Fibroblast of skin of right quadriceps (primary cell): Measurements from ENCODE around the gene SMURF2.
"Not testable (repeated sequence)": the region's sequence is repeated elsewhere in the genome, so short reads cannot be mapped to it uniquely, and the experiment has no call there.

Experiments
- DNase-seq: peaks from one replicate; pipeline ENCODE4 v3.0.0-alpha.2; 2013

SMURF2 gene

GRCh38 chr17:64630309-64631223 is 31.5 kb downstream of the SMURF2 start:
- DNase-seq: no peak

- DNase-seq: no peak
These were observed 33.5 kb downstream of the SMURF2 start for GRCh38 chr17:64628641-64629040.

- DNase-seq: no peak
These were observed 34.3 kb downstream of the SMURF2 start for GRCh38 chr17:64627797-64628196.

- DNase-seq: no peak
These were observed 35.3 kb downstream of the SMURF2 start for GRCh38 chr17:64626827-64627226.

- DNase-seq: no peak
These were observed 36.6 kb downstream of the SMURF2 start for GRCh38 chr17:64625541-64625940.

- DNase-seq: peak; percentile 84
These were observed 39.0 kb downstream of the SMURF2 start for GRCh38 chr17:64622931-64623654.

- no peak for DNase-seq
These were observed 40.3 kb downstream of the SMURF2 start for GRCh38 chr17:64621772-64622171.

- DNase-seq: no peak
These were observed 43.3 kb downstream of the SMURF2 start for GRCh38 chr17:64618848-64619247.

- DNase-seq: no peak
These were observed 44.9 kb downstream of the SMURF2 start for GRCh38 chr17:64617125-64617780.

- DNase-seq: peak; percentile 82
These were observed 47.0 kb downstream of the SMURF2 start for GRCh38 chr17:64615028-64615677.

GRCh38 chr17:64614266-64615027 is 47.7 kb downstream of the SMURF2 start:
- no peak for DNase-seq

GRCh38 chr17:64611369-64611768 is 50.7 kb downstream of the SMURF2 start:
- DNase-seq: no peak

- not testable (repeated sequence) for DNase-seq
These were observed 51.9 kb downstream of the SMURF2 start for GRCh38 chr17:64610244-64610643.

- DNase-seq: peak; percentile 35
These were observed 53.5 kb downstream of the SMURF2 start for GRCh38 chr17:64608571-64608981.

- no peak for DNase-seq
These were observed 54.1 kb downstream of the SMURF2 start for GRCh38 chr17:64607862-64608565.

- not testable (repeated sequence) for DNase-seq
These were observed 57.6 kb downstream of the SMURF2 start for GRCh38 chr17:64604532-64604931.

- no peak for DNase-seq
These were observed 58.1 kb downstream of the SMURF2 start for GRCh38 chr17:64603987-64604386.

GRCh38 chr17:64599827-64600226 is 62.3 kb downstream of the SMURF2 start:
- DNase-seq: no peak

GRCh38 chr17:64599187-64599676 is 62.9 kb downstream of the SMURF2 start:
- DNase-seq: no peak

- DNase-seq: no peak
These were observed 63.4 kb downstream of the SMURF2 start for GRCh38 chr17:64598672-64599071.

GRCh38 chr17:64596988-64597387 is 65.1 kb downstream of the SMURF2 start:
- no peak for DNase-seq
